Subcutaneous adipose tissue (tissue), 4 donors: ENCODE measurements around the gene MATK. TPM values are rescaled to one million over a fixed set of nuclear protein-coding genes. Genes with fewer than 3 reads are reported as not detected.

Experiments used
- CTCF ChIP-seq: fragments of 450-650 bp; IDR thresholded peaks from one replicate; pipeline ENCODE4 v1.5.1; 2016; ENCODE audit warnings: low read depth, mild to moderate bottlenecking, control low read depth, antibody characterized with exemption, moderate library complexity
- total RNA-seq, 4 donors: library from RNA; depleted of rRNA; stranded (reverse); fragments of >200 nt; gene quantifications; one replicate each; pipeline ENCODE4 v1.1.0, GENCODE V29; 2016

Gene MATK
- total RNA-seq, 4 donors from 2014 or later: 1.5 to 25.8 (median 2.7) TPM

- no peak for TF ChIP-seq CTCF
Measured at GRCh38 chr19:3748965-3749364, 37.2 kb downstream of the MATK start.

- no peak for TF ChIP-seq CTCF
Measured at GRCh38 chr19:3746371-3747056, 39.7 kb downstream of the MATK start.

- no peak for TF ChIP-seq CTCF
Measured at GRCh38 chr19:3745363-3746045, 40.7 kb downstream of the MATK start.

GRCh38 chr19:3743486-3743885, 42.7 kb downstream of the MATK start:
- TF ChIP-seq CTCF: no peak

- no peak for TF ChIP-seq CTCF
Measured at GRCh38 chr19:3740431-3740830, 45.8 kb downstream of the MATK start.

- no peak for TF ChIP-seq CTCF
Measured at GRCh38 chr19:3738477-3739220, 47.5 kb downstream of the MATK start.
